Cortex of kidney (tissue), 1 donor: ENCODE results near the gene SBSN.

Experiments used
- DNase-seq: peaks from one replicate; lab custom pipeline; 2025; lab: John Stamatoyannopoulos, UW

The SBSN gene

DNA sequence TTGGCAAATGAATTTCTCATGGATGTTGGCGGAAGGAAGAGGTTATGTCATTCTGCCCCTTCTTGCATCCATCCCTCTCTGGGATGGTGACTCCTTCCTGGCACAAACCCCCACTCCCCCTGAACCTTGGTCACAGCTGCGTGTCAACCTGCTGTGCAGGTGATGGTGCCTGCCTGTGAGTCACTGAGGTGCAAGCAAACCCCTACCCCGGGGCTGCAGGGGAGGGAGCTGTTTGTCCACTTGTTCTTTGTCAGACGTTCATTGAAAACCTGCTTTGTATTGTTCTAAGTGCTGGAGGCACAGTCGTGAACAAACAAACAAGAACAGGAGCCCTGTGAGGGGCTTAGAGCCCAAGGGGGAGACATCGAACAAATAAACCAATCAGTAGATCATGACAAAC is 3.2 kb upstream of the SBSN start:
- DNase-seq, result no peak

DNA sequence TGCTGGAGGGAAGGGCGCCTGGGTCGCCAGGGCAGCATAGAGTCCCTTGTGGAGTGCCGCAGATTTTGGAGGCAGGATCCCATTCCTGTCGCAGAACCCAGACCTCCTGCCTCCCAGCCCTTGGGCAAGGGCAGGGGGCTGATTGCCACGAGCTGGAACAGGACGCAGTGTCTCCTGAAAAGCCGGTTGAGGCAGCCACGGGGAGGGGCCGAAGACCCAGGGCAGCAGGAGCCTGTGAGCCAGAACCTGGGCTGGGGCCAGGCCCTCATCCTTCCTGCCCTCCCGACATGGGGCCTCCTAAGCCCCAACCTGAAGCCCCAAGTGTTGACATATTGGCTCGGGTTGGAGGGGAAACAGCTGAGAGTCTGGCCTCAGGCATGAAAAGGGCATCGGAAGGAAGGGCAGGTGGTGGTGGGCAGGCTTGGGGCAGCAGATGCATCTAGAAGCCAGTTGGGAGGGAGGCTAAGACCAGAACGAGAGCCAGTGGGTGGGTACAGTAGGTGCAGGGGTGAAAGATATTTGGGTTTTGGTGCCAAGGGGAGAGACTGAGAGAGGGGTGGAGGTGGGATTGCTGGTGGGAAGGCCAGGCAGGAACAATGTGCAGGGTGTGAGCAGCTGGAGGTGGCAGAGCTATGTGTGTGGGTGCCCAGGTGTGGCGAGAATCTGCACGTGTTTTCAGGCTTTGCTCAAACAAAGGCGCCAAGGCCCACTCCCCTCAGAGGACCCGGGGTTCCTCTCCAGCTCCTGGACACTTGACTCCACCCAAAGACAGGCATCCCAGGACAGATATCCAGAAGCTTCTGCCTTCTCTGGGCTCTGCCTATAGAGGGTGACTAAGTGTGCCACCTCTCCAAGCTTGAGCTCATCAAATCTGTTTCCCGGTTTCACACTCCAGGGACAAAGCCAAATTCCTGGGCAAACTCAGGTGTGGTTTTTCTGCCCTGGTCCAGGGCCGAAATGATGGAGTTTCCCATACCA is 1.4 kb upstream of the SBSN start:
- DNase-seq, result no peak

DNA sequence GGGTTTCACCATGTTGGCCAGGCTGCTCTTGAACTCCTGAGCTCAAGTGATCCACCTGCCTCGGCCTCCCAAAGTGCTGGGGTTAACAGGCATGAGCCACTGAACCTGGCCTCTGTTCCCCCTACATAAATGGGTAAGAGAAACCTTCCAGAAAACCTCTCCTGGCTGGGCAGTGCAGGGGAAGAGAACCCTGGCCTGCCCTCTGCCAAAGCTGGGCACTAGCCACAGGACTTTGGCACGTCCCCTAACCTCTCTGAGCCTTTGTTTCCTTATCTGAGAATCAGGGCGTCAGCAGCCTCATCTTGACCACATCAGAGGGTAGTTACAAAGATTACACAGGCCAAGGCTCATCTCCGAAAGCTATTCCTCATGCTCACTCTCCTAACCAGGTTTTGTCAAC is 2.2 kb downstream of the SBSN start:
- DNase-seq, result no peak

DNA sequence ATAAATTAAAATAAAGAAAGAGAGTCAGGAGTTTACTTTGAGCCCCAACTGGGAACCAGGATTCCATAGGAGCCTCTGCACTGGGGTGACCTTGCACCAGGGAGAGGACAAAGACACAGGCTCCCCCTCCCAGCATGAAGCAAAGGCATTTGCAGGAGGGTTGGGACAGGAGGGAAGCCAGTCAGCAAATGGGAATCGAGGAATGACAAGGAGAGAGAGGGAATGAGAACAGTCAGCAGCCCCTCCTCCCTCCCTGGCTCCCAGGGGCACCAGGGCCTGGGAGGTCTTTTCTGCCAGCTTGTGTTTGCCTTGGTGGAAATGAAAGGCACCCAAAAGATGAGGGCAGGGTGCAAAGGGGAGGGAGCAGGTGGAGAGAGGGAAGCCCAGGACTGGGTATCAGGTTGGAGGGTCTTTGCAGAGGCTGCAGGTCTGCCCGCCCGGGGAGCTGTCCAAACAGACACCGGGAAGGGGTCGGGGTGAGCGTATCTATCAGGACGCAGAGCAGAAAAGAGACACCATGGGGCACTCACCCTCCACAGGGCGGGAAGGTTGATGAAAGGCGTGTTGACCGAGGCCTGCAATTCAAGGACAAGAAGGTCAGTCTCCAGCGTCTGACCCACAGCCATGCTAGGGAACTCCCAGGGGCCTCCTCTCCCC is 3.8 kb downstream of the SBSN start:
- no peak for DNase-seq

DNA sequence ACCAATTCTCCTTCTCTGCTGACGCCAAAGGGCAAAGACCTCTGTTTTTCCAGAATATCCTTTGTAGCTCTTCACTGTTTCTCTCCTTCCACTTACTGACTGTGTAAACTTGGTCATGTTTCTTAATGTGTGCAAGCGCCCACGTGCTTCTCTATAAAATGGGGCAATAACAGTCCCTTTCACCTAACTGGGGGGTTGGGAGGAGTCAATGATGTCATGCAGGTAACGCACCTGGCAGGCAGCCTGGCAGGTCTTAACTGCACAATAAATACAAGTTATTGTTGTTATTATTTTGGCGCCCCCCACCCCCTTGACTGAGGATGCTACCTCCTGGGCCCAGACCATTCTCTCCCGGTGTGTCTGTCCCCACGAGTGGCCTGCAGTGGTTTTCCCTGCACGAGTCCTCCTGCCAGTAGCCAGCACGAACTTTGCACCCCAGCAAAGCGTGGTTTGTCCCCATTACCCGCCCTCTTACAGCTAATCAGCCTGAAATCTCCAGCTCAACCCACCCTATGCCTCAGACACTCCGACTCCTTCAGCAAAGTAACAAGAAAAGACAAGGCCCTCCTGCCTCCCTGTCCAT is 5.3 kb downstream of the SBSN start:
- no peak for DNase-seq

DNA sequence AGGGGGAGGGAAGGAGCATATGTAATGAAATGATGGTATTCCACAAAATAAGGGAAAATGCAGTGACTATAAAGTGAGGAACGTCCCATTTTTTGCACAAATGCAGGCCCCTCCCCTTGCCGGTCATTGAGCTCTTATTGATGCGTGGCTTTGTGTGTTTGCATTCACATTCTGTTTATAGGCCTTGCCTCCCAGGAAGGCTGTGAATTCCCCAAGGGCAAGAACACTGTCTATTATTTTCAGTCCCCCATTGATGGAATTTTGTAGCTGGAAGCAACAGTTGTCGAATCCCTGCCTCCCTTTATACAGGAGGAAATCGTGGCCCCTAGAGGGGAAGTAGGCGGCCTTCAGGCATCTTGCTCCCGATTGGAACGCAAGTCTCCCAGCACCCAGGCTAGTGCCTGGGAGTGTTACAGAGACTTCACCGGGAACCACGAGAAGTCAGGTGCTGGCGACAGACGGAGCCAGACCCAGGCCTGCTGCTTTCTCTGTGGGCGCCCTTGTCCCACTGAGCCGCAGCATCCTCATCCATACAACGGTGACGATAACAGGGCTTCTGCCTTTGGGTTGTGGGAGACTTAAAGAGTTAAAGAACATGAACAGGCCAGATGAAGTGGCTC is 6.9 kb downstream of the SBSN start:
- no peak for DNase-seq

DNA sequence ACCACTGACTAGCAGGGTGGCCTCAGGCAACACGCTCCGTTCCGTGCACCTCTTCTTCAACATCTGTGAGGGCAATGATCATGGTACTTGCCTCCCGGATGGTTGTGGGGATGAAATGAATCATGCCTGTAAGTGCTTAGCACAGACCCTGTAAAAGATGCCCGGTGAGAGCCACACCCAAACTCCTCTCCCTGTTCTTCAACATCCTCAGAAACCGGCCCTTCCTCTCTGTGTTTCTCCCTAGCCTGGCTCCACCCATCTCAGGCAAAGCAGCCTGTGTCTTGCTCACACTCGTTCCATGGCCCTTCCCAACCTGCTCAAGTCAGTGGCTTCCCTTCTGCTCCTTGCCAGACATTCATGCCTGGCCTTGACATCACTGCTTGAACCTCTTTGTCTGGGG is 8.8 kb downstream of the SBSN start:
- no peak for DNase-seq

DNA sequence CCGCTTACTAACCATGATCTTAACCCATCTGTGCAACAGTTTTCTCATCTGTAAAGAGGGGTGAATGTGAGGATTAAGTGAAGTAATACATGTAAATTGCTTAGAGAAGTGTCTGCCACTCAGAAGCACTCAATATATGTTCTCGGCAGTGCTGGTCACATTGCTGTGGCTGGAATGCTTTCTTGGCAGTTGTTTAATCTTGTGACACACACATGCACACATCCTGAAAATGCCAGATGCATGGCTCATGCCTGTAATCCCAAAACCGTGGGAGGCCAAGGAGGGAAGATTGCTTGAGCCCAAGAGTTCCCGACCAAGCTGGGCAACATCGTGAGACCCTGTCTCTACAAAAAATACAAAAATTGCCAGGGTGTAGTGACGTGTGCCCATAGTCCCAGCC is 9.8 kb downstream of the SBSN start:
- no peak for DNase-seq

DNA sequence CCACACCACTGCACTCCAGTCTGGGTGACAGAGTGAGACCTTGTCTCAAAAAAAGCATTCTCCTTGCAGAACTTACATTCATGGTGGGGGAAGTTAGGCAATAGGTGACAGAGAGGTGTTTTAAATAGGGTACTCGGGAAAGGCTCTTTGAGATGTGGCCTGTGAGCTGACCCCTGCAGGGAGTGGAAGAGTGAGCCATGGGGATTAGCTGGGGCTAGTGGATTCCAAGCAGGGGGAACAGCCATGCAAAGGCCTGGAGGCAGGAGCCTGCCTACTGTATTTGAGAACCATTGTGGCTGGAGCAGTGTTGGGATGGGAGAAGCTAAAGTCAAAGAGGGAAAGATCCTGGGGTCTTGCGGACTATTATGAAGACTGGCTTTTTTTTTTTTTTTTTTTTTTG is 10.8 kb downstream of the SBSN start:
- DNase-seq, result no peak

DNA sequence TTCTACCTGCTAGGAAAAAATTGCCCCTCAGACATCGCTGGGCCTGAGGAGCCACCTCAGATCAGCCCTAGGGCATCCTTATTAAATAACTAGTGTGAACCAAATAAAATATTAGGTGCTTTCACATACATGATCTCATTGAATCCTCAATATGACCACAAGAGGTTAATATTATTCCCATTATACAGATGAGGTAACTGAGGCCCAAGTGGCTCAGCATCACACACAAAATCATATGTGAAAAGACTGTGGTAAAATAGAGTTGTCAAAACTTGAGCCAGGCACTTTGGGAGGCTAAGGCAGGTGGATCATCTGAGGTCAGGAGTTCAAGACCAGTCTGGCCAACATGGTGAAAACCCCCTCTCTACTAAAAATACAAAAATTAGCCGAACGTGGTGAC is 11.8 kb downstream of the SBSN start:
- DNase-seq, result no peak

DNA sequence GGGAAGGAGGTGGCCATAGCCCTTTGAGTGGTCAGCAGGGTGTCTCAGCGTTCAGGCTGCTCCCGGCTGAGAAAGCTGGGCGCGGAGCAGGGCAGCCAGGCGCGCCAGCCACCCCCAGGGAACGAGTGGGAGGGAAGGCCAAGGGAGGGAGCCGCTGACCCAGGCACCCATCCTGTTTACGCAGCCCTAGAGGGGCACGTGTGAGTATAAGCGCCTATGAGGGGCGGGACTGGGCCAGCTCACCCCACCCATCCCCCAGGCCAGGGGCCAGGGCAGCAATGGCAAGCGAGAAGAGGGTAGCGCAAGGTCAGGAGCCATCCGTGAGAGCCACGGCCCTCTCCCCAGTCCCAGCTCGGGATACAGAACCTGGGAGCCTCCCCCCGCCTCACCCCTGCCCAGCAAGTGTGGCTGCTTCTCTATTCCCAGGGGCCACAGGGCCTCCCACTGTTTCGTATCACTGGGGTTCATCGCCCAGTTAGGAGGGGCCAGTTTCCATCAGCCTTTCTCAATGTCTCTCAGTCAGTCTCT is 13.8 kb downstream of the SBSN start:
- DNase-seq, result no peak

DNA sequence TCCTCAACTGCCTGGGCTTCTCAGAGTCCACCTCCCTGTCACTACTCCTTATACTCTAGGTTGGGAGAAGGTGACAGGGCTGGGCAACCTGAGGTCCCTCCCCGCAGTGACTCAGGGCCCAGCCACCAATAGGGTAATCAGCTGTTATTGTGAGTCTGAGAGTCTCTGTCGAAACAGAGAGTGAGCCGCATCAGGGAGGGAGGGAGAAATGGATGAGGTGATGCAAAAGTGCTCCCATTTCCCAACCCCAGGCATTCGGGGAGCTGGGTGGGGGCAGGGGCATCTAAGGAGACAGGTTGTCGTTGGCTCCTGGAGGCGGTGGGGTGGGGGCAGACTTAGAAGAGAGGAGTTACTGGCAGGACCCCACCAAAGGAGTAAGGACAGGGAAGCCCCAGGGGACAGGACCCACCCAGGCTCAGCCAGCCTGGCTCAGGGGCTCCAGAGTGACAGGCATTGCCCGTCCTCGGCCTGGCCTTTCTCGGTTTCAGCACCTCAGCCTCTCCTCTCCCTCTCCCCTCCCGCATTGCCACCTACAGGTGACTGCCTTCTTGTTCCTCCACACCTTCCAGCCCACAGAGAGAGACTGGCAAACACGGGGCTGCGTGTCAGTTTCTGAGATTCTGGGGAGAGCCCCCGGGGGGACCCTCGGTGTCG is 14.4 kb downstream of the SBSN start, which contains the start of gene DMKN:
DMKN (minus strand) TSS at position 22 of the 654 bp plus-strand sequence. CDS start 174 bp downstream, outside the sequence.
- DNase-seq, result no peak

DNA sequence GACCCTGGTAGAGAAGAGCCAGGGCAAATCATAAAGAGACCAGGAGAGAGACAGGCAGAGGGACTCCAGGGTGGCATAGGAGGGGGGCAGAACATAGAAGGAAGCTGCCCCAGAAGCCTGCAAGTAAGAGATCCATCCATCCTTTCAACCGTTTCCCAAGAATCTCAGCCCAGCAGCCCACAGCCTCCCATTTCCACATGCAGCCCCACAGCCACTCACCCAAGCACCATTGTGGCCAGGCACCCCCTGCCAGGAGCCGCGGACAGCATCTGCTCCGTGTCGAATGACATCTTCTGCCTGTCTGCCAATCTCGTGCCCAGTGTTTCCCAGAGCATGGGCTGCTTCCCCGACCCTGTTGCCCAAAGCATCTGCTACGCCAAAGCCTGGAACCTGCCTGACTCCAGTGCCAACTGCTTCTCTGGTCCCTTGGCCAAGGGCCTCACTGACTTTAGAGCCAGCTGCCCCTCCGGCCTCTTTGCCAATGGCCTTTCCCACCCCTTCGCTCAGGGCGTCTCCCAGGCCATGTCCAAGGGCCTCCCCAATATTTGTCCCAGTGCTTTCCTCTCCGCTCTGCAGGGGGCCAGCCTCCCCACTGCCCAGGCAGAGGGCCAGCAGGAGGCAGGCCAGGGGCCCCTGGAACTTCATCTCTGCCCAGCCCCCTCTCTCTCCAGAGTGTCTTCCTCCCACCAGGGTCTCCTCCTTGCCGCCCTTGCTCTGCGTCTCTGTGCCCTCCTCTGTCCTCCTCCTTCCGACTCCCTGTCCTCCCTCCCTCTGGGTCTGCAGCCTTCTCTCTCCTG is 15.1 kb downstream of the SBSN start:
- no peak for DNase-seq

DNA sequence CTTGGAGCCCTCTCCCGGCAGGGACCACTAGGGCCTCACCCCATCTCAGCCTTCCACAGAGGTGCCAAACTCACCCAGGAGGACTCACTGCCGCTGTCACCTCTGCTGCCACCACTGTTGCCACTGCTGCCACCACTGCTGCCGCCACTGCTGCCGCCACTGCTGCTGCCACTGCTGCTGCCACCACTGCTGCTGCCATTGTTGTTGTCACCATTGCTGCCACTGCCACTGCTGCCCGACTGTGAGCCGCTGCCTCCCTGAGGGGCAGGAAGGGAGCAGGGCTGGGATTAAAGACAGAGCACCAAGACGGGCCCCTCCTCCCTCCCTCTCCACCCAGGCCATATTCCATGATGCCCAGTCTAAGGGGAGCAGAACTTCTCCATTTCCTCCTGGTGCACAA is 16.8 kb downstream of the SBSN start:
- DNase-seq, result no peak

DNA sequence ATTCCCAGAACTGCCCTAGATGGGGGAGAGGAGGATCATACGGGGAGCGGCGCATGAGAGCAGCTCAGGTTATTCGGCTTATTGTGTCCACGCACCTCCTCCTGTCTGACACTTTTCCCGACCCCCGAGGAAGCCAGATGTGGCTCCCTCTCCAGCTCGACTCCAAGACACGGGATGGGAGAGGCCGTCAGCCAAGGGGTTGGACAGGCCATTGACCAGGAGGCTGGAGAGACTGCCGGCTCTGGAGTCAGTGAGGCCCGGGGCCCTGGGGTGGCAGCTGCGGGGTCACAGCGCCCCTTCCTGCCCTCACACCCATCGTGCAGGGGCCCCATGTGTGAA is 17.5 kb downstream of the SBSN start:
- DNase-seq, result no peak

DNA sequence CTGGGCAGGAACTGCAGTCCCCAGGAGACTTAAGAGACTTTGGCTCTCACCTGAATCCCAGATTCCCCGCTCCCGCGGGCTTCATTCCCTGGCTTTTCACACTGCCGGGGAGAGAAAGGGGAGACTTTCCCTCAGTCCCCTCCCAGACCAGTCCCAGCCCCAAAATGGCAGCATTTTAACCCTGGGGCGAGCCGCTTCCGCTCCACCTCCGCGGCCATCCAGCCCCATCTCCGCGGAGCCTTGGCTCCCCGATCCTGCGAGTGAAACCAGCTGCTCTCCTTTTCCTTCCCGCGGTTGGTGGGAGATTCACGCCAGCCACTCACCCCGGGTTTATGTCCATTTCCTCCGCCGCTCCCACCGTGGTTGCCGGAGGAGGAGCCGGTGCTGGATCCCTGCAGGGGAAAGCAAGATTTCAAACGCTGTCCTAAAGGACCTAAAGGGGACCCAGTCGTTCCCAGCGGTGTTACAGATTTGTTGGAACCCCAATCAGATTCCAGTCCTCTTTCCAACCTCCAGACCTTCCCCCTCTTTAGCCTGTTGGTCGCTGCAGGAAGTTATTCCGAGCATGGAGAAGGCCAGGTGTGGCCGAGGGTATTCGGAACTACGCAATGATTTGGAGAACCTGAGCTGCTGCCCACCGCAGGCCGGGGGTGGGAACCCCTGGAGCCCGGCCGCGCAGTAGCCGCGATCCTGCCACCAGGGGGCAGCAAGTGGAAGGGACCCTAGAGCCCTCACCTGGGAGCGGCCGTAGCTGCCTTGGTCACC is 18.1 kb downstream of the SBSN start:
- no peak for DNase-seq

DNA sequence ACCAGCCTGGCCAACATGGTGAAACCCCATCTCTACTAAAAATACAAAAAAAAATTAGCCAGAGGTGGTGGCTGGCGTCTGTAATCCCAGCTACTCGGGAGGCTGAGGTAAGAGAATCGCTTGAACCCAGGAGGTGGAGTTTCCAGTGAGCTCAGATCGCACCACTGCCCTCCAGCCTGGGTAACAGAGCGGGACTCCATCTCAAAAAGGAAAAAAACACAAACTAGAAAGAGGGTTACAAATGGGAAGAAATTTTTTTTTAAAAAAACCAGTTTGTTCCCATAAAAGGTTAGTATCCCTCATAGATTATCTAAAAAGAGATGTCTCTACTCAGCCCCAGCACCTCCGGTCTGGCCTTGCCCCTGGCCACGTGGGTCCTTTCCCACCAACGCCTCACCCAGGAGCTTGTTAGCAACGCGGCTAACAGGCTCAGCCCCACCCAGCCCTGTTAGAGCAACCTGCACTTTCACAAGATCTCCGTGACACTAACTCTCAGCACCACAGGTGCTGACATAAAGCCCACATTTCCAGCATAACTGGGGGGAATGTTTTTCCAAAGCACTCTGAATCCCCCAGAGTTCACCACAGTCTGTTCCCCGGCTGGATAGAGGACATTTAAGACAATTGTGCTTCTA is 19.0 kb downstream of the SBSN start:
- no peak for DNase-seq

DNA sequence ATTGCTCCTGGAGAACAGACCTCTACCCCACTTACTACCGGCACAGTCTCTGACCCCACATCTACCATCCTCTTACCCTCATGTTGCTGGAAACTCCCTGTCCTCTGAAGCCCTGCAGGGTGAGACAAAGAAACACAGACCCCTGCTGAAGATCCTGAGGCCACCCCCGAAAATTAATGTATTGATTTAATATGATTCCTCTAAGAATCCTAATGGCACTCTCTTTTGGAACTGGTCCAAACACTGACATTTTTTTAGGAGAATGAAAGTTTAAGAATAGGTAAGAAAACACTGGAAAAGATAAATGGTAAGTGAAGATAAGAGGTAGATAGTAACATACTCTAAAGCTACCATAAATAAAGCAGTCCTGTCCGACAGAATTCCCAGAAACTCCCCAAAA is 20.0 kb downstream of the SBSN start:
- DNase-seq, result no peak

DNA sequence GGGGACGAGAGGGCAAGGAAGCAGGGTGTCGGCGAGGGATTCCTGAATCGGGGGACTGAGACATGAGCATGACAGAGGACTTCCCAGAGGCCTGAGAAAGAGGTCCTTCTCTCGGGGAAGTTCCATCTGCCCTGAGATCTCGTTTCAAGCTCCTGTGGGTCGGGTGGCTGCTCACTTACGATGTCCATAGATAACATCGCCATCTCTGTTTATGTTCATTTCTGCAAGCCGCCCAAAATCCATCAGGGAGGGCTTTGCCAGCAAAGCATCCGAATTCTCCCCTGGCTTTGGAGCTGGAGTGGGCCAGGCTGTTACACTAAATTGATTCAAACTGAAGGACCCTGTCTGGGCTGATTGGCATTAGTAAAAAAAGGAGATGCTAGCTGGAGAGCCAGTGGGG is 20.6 kb downstream of the SBSN start:
- no peak for DNase-seq

DNA sequence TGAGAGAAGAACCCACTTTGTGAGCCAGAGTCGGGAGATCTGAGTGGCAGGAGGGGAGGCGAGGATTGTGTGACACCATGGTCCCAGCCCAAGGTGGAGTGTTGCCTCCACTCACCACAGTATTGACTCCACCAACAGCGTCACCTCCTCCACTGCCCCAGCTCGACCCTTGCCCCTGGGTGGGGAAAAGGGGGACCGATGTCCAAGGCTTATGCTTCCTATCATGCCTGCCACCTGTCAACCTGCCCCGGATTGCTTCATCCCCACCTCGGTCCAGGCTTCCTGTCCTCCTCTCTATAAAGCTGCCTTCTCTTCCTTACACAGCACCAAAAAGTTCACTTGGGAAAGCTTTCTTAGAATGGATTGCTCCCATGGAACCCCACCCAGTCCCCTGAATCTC is 22.1 kb downstream of the SBSN start:
- no peak for DNase-seq
